Measurements from ENCODE around the gene DCTN2.
"Not testable (repeated sequence)": the region's sequence is repeated elsewhere in the genome, so short reads cannot be mapped to it uniquely, and the experiment has no call there.

Gene DCTN2

DNA sequence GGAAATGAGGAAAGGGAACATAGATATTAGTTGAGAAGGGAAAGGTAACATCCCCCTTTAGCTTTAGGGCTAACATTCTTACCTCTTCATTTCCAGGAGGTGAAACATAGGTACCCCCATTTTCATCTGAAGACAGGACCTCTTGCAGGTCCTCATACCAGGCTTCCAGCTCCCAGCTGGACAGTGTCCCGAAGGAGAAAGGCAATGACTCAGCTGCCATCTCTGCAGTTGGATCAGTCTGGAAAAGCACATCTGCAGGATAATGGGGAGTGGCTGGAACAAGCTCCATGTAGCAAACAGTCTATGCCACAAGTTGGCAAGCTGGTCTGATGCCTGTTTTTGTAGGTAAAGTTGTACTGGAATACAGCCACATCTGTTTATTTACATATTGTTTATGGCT, 29.8 kb downstream of the DCTN2 start:
- Histone ChIP-seq H3K9me3 (ENCODE audit: low read length) (no peaks in the 10 kb centered on the region), H3K4me1 (ENCODE audit: insufficient read depth, low read length) (peaks cover 42% of the 10 kb centered on the region), H3K27me3 (ENCODE audit: control insufficient read depth in 1 of 2, insufficient read depth in 2 of 2, low read length in 2 of 2) (no peaks in the 10 kb centered on the region), H3K9ac (ENCODE audit: low read length) (no peak overlapping the region), H3K27ac (ENCODE audit: low read depth, low read length) (peak overlapping the region; percentile 67), H3K36me3 (ENCODE audit: insufficient read depth, low read length) (peaks cover 50% of the 10 kb centered on the region), H3K4me3 (ENCODE audit: low read depth in 1 of 2, low read length in 2 of 2) (no peak overlapping the region)

DNA sequence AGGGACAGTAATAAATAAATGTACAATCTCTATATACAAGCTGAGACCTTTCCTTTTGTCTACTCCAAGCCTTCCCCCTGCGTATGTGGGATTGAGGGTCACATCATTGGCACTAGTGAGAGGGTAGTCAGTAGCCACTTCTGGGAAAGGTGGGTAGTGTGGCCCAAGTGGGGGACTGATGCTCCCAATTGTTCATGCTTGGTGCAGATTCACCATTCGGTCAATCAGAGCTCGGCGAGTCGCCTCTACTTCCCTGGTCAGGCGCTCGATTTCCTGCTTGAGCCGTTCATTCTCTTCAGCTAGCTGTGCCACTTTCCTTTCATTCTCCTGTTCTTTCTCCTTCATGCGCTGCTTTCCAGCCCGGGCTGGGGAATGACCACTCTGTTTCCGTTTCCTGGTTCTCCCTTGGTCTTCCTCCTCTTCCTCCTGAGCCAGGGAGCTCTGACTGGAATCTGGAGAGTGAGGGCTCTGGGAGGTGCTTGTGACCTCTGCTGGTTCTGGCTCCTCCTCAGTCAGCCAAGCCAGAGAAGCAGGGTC, 30.3 kb downstream of the DCTN2 start:
- H3K4me3 ChIP-seq (ENCODE audit: low read depth in 1 of 2, low read length in 2 of 2), result no peak overlapping the region
- H3K9ac ChIP-seq (ENCODE audit: low read length), result no peak overlapping the region
- H3K27ac ChIP-seq (ENCODE audit: low read depth, low read length), result no peak overlapping the region
- no peaks in the 10 kb centered on the region for H3K9me3 ChIP-seq (ENCODE audit: low read length)
- H3K4me1 ChIP-seq (ENCODE audit: insufficient read depth, low read length), result peaks cover 37% of the 10 kb centered on the region
- no peaks in the 10 kb centered on the region for H3K27me3 ChIP-seq (ENCODE audit: control insufficient read depth in 1 of 2, insufficient read depth in 2 of 2, low read length in 2 of 2)
- peaks cover 55% of the 10 kb centered on the region for H3K36me3 ChIP-seq (ENCODE audit: insufficient read depth, low read length)

DNA sequence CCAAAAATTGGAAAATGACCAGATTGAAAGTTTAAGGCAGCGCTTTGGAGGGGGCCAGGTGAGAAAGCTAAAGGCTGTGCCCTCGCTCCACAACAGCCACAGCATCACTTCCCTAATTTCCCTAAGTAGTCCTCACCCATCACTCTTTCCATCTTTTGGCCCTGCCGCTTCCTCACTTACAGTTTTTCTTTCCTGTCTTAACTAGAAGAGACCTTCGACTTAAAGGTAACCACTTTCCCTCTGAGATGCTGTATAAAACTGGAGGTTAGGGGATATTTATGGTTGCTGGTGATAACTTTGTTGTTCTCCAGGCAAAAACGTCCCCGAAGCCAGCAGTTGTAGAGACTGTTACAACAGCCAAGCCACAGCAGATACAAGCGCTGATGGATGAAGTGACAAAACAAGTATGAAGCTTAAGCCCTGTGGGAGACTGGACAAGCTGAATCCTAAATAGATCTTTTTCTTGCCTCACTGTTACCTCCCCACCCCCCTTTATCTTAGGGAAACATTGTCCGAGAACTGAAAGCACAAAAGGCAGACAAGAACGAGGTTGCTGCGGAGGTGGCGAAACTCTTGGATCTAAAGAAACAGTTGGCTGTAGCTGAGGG, 31.0 kb downstream of the DCTN2 start:
- no peak overlapping the region for H3K9ac ChIP-seq (ENCODE audit: low read length)
- H3K27ac ChIP-seq (ENCODE audit: low read depth, low read length), result no peak overlapping the region
- H3K9me3 ChIP-seq (ENCODE audit: low read length), result no peaks in the 10 kb centered on the region
- H3K36me3 ChIP-seq (ENCODE audit: insufficient read depth, low read length), result peaks cover 59% of the 10 kb centered on the region
- H3K4me1 ChIP-seq (ENCODE audit: insufficient read depth, low read length), result peaks cover 30% of the 10 kb centered on the region
- H3K4me3 ChIP-seq (ENCODE audit: low read depth in 1 of 2, low read length in 2 of 2), result no peak overlapping the region
- H3K27me3 ChIP-seq (ENCODE audit: control insufficient read depth in 1 of 2, insufficient read depth in 2 of 2, low read length in 2 of 2), result no peaks in the 10 kb centered on the region

DNA sequence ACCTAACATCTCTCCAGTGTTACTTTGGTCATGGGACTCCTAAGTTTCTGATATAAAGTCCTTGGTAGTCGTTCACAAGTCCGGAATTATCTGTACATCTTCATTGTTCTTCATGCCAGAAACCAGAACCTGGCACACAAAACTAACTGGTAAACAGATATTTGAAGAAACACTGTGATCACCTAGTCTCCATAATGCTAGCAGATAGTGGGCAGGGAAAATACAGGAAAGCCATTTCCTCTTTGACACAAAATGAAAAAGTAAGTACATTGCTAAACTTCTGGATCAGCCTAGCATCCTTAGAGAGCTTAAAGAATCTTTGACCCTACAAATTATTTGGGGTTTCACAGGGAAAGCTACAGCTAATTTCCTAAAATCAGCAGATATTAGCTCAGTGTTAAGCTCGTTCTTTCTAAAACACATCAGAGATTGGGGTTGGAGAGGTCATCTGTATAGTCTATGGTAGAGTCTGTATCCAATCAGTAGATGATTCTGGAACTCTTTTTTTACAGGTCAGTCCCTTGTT, 31.5 kb downstream of the DCTN2 start:
- Histone ChIP-seq H3K36me3 (ENCODE audit: insufficient read depth, low read length) (peaks cover 63% of the 10 kb centered on the region), H3K4me3 (ENCODE audit: low read depth in 1 of 2, low read length in 2 of 2) (no peak overlapping the region), H3K27me3 (ENCODE audit: control insufficient read depth in 1 of 2, insufficient read depth in 2 of 2, low read length in 2 of 2) (no peaks in the 10 kb centered on the region), H3K27ac (ENCODE audit: low read depth, low read length) (no peak overlapping the region), H3K4me1 (ENCODE audit: insufficient read depth, low read length) (peaks cover 28% of the 10 kb centered on the region), H3K9me3 (ENCODE audit: low read length) (no peaks in the 10 kb centered on the region), H3K9ac (ENCODE audit: low read length) (no peak overlapping the region)

DNA sequence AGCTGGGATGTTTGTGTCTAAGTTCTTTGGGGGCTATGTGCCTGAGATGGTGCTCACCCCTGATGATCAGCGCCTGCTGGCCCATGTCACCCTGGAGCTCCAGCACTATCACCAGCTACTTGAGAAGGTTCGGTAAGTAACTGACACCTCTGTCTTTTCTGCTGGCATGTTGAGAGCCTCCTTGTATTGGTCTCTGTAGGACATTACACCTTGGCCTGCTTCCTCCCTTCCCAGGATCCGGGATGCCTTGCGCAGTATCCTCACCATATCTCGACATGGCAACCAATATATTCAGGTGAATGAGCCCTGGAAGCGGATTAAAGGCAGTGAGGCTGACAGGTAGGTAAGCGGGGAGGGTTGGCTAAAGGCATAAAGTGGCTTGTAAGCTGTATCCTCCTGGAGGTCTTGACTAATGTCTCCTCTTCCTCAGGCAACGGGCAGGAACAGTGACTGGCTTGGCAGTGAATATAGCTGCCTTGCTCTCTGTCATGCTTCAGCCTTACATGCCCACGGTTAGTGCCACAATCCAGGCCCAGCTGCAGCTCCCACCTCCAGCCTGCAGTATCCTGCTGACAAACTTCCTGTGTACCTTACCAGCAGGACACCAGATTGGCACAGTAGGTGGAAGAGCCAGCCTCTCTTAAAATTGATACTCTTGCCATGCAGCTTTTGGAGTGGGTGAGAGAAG, 32.1 kb downstream of the DCTN2 start:
- no peaks in the 10 kb centered on the region for H3K27me3 ChIP-seq (ENCODE audit: control insufficient read depth in 1 of 2, insufficient read depth in 2 of 2, low read length in 2 of 2)
- H3K9ac ChIP-seq (ENCODE audit: low read length), result no peak overlapping the region
- no peak overlapping the region for H3K27ac ChIP-seq (ENCODE audit: low read depth, low read length)
- no peaks in the 10 kb centered on the region for H3K9me3 ChIP-seq (ENCODE audit: low read length)
- peaks cover 28% of the 10 kb centered on the region for H3K4me1 ChIP-seq (ENCODE audit: insufficient read depth, low read length)
- no peak overlapping the region for H3K4me3 ChIP-seq (ENCODE audit: low read depth in 1 of 2, low read length in 2 of 2)
- peaks cover 69% of the 10 kb centered on the region for H3K36me3 ChIP-seq (ENCODE audit: insufficient read depth, low read length)

DNA sequence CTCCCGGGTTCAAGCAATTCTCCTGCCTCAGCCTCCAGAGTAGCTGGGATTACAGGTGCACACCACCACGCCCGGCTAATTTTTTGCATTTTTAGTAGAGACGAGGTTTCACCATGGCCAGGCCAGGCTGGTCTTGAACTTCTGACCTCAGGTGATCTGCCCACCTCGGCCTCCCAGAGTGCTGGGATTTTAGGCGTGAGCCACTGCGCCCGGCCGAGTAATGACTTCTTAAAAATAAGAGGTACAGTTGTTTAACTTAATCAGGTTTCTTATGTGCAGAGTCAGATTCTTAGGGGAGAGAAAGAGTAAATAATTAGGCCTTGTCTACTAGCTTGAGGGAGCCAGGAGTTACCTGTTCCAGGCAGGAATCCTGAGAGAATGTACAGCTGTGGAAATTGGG, 32.7 kb downstream of the DCTN2 start:
- not testable (repeated sequence) for H3K9me3 ChIP-seq (ENCODE audit: low read length); H3K9ac ChIP-seq (ENCODE audit: low read length); H3K27ac ChIP-seq (ENCODE audit: low read depth, low read length); H3K27me3 ChIP-seq (ENCODE audit: control insufficient read depth in 1 of 2, insufficient read depth in 2 of 2, low read length in 2 of 2); H3K4me3 ChIP-seq (ENCODE audit: low read depth in 1 of 2, low read length in 2 of 2)
- H3K4me1 ChIP-seq (ENCODE audit: insufficient read depth, low read length), result peaks cover 25% of the 10 kb centered on the region
- H3K36me3 ChIP-seq (ENCODE audit: insufficient read depth, low read length), result peaks cover 73% of the 10 kb centered on the region

DNA sequence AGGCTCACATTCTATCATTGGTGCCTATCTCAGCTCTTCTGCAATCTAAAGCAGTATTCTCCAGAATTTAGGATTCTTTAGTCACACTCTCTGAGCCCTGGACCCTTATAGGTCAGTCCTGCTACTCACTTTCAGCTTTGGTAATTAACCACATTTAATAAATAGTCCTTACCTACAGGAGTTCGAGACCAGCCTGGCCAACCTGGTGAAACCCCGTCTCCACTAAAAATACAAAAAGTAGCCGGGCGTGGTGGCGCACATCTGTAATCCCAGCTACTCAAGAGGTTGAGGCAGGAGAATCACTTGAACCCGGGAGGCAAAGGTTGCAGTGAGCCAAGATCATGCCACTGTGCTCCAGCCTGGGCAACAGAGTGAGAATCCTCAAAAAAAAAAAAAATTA, 33.3 kb downstream of the DCTN2 start:
- Histone ChIP-seq H3K4me1 (ENCODE audit: insufficient read depth, low read length) (peaks cover 19% of the 10 kb centered on the region), H3K36me3 (ENCODE audit: insufficient read depth, low read length) (peaks cover 73% of the 10 kb centered on the region)

DNA sequence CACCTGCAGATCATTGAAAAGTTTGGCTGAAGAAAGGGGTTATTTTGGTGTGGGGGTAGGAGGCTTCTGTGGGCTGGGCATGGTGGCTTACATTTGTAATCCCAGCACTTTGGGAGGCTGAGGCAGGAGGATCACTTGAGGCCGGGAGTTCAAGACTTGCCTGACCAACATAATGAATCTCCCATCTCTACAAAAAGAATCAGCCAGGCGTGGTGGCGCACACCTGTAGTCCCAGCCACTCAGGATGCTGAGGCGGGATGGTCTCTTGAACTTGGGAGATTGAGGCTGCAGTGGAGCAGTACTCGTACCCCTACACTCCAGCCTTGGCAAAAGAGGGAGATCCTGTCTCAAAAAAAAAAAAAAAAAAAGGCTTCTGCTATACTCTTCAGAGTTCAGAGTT, 33.7 kb downstream of the DCTN2 start:
- H3K27me3 ChIP-seq (ENCODE audit: control insufficient read depth in 1 of 2, insufficient read depth in 2 of 2, low read length in 2 of 2), result no peaks in the 10 kb centered on the region
- H3K4me1 ChIP-seq (ENCODE audit: insufficient read depth, low read length), result peaks cover 15% of the 10 kb centered on the region
- no peak overlapping the region for H3K9ac ChIP-seq (ENCODE audit: low read length)
- peaks cover 73% of the 10 kb centered on the region for H3K36me3 ChIP-seq (ENCODE audit: insufficient read depth, low read length)
- no peak overlapping the region for H3K27ac ChIP-seq (ENCODE audit: low read depth, low read length)
- no peaks in the 10 kb centered on the region for H3K9me3 ChIP-seq (ENCODE audit: low read length)
- H3K4me3 ChIP-seq (ENCODE audit: low read depth in 1 of 2, low read length in 2 of 2), result no peak overlapping the region

More for the DNA sequence above, 33.3 kb downstream of the DCTN2 start:
- not testable (repeated sequence) for H3K27ac ChIP-seq (ENCODE audit: low read depth, low read length); H3K4me3 ChIP-seq (ENCODE audit: low read depth in 1 of 2, low read length in 2 of 2); H3K9ac ChIP-seq (ENCODE audit: low read length); H3K27me3 ChIP-seq (ENCODE audit: control insufficient read depth in 1 of 2, insufficient read depth in 2 of 2, low read length in 2 of 2); H3K9me3 ChIP-seq (ENCODE audit: low read length)

DNA sequence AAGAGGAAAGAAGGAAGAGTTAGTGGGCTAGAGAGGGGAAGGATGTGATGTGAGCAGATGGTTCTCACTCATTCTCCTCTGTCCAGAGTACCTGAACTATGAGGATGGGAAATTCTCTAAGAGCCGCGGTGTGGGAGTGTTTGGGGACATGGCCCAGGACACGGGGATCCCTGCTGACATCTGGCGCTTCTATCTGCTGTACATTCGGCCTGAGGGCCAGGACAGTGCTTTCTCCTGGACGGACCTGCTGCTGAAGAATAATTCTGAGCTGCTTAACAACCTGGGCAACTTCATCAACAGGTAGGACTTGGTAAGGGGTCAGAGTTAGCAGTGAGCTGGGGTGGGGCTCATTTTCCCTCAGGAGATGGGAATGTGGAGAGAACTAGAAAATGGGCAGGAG, 34.3 kb downstream of the DCTN2 start:
- Histone ChIP-seq H3K9ac (ENCODE audit: low read length) (no peak overlapping the region), H3K4me3 (ENCODE audit: low read depth in 1 of 2, low read length in 2 of 2) (no peak overlapping the region), H3K27ac (ENCODE audit: low read depth, low read length) (no peak overlapping the region), H3K27me3 (ENCODE audit: control insufficient read depth in 1 of 2, insufficient read depth in 2 of 2, low read length in 2 of 2) (no peaks in the 10 kb centered on the region), H3K4me1 (ENCODE audit: insufficient read depth, low read length) (peaks cover 9% of the 10 kb centered on the region), H3K9me3 (ENCODE audit: low read length) (no peaks in the 10 kb centered on the region), H3K36me3 (ENCODE audit: insufficient read depth, low read length) (peaks cover 73% of the 10 kb centered on the region)

DNA sequence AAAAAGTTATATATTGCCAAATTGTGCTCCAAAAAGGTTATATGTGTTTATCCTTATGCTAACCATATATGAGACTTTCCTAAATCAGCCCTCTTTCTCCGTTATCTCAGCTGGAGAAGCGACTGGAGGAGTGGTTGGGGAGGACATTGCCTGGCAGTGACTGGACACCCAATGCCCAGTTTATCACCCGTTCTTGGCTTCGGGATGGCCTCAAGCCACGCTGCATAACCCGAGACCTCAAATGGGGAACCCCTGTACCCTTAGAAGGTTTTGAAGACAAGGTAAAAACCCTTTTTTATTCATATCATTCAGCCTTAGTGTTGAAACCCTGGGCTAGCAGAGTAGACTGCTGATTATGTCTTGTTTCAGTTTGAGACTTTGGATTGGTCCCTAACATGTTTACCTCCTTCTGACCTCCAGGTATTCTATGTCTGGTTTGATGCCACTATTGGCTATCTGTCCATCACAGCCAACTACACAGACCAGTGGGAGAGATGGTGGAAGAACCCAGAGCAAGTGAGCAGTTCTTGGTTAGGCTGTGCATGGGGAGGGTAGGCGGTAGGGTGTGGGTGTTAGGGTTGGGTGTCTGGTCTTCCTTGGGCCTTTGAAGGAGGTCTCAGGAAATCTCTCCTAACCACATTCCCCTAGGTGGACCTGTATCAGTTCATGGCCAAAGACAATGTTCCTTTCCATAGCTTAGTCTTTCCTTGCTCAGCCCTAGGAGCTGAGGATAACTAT, 35.2 kb downstream of the DCTN2 start:
- H3K27me3 ChIP-seq (ENCODE audit: control insufficient read depth in 1 of 2, insufficient read depth in 2 of 2, low read length in 2 of 2), result no peaks in the 10 kb centered on the region
- no peak overlapping the region for H3K4me3 ChIP-seq (ENCODE audit: low read depth in 1 of 2, low read length in 2 of 2)
- peaks cover 65% of the 10 kb centered on the region for H3K36me3 ChIP-seq (ENCODE audit: insufficient read depth, low read length)
- H3K4me1 ChIP-seq (ENCODE audit: insufficient read depth, low read length), result peaks cover under 1% of the 10 kb centered on the region
- no peaks in the 10 kb centered on the region for H3K9me3 ChIP-seq (ENCODE audit: low read length)
- H3K27ac ChIP-seq (ENCODE audit: low read depth, low read length), result no peak overlapping the region
- H3K9ac ChIP-seq (ENCODE audit: low read length), result no peak overlapping the region

DNA sequence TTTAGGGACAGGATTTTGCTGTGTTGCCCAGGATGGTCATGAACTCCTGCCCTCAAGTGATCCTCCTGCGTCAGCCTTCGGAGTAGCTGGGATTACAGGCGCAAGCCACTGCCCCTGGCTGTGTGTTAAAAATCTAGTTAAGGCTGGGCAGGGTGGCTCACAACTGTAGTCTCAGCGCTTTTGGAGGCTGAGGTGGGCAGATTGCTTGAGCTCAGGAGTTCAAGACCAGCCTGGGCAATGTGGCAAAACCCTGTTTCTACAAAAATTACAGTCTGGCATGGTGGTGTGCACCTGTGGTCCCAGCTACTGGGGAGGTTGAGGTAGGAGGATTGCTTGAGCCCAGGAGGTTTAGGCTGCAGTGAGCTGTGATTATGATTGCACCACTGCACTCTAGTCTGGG, 35.8 kb downstream of the DCTN2 start:
- Histone ChIP-seq H3K9me3 (ENCODE audit: low read length) (no peaks in the 10 kb centered on the region), H3K36me3 (ENCODE audit: insufficient read depth, low read length) (peaks cover 65% of the 10 kb centered on the region), H3K27ac (ENCODE audit: low read depth, low read length) (no peak overlapping the region), H3K9ac (ENCODE audit: low read length) (no peak overlapping the region), H3K4me3 (ENCODE audit: low read depth in 1 of 2, low read length in 2 of 2) (no peak overlapping the region), H3K4me1 (ENCODE audit: insufficient read depth, low read length) (no peaks in the 10 kb centered on the region), H3K27me3 (ENCODE audit: control insufficient read depth in 1 of 2, insufficient read depth in 2 of 2, low read length in 2 of 2) (no peaks in the 10 kb centered on the region)

All from muscle layer of colon (tissue), 2 donors.